ENCODE results near the gene SERPINE1. TPM values are rescaled to one million over a fixed set of nuclear protein-coding genes. Genes with fewer than 3 reads are reported as not detected.
"Not testable (repeated sequence)": the region's sequence is repeated elsewhere in the genome, so short reads cannot be mapped to it uniquely, and the experiment has no call there.

The SERPINE1 gene
- total RNA-seq, 4 donors from 2014 or later: 1.3 to 26.2 (median 5.5) TPM

DNA sequence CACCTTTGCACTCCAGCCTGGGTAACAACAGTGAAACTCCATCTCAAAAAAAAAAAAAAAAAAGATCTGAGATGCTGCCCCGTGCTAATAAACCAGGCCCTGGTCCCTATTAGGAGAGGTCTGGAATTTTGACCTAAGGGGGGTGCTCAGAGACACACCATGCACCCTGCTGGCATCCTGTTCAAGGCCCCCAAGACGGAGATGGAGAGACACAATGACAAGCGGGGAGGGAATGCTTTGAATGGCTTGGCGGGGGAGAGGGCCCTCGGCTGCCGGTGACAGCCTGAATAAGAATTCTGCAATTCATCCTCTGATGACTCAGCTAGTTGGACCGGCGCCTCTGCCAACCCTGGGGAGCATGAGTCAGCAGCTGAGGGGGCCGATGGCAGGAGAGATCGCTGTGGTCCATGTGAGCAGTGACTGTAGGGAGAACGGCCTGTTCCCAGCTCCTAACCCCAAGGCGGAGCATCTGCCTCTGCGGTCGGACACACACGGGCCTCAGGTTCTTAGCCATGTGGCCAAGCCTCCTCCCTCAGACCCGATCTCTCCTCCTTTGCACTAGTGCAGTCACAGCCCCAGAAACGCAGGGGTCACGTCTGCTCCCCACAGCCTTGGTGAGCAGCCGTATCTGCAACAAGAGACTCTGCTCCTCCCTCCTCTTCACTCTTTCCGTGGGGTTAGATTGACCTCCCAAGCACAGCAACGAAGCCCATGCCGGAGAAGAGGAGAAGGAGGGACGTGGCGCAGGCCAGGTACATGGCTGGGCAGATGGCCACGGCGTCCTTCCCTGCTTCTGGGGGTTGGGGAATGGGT lies 26.7 kb upstream of the SERPINE1 start:
- 41 to 61% methylated on average over 8 to 24 of the region's 26 CpGs for WGBS, 2 donors (ENCODE audit: low coverage in 1 of 2)
- no peak overlapping the region for H3K4me3 ChIP-seq
- H3K4me1 ChIP-seq: peaks cover 6 to 19% (median 12%) of the 10 kb centered on the region in 4 donors
- peak; percentile 85 for DNase-seq
- H3K9me3 ChIP-seq: no peaks in the 10 kb centered on the region
- in situ Hi-C loops (cut with MboI; ENCODE audit: low pct_ligation_motif_present in 1 of 4, low pct_unique_long_range_greater_than_20kb in 1 of 4, low sequenced_read_pairs in 3 of 4): loop anchor here in 1 of 4 donors (5.0 kb wide), 1 partner anchor 37 kb away; no protein-coding TSS in a partner anchor
- intact Hi-C loops (cut with DNase I; ENCODE audit: low total_unique reads): no loop called here
- peak overlapping the region; percentile 51 to 79 (median 71) for H3K27ac ChIP-seq
- no peaks in the 10 kb centered on the region for H3K36me3 ChIP-seq
- no peaks in the 10 kb centered on the region for H3K27me3 ChIP-seq
- TF ChIP-seq, protein P1, sequence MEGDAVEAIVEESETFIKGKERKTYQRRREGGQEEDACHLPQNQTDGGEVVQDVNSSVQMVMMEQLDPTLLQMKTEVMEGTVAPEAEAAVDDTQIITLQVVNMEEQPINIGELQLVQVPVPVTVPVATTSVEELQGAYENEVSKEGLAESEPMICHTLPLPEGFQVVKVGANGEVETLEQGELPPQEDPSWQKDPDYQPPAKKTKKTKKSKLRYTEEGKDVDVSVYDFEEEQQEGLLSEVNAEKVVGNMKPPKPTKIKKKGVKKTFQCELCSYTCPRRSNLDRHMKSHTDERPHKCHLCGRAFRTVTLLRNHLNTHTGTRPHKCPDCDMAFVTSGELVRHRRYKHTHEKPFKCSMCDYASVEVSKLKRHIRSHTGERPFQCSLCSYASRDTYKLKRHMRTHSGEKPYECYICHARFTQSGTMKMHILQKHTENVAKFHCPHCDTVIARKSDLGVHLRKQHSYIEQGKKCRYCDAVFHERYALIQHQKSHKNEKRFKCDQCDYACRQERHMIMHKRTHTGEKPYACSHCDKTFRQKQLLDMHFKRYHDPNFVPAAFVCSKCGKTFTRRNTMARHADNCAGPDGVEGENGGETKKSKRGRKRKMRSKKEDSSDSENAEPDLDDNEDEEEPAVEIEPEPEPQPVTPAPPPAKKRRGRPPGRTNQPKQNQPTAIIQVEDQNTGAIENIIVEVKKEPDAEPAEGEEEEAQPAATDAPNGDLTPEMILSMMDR (IDR thresholded peaks at IDR 0.05): no peak
- TF ChIP-seq POLR2AphosphoS5 (IDR thresholded peaks at IDR 0.05) (peak; percentile 31 to 79 (median 73)), EP300 (IDR thresholded peaks at IDR 0.05; ENCODE audit: low read depth) (peak; percentile 39), POLR2A (IDR thresholded peaks at IDR 0.05) (peak; percentile 10)

DNA sequence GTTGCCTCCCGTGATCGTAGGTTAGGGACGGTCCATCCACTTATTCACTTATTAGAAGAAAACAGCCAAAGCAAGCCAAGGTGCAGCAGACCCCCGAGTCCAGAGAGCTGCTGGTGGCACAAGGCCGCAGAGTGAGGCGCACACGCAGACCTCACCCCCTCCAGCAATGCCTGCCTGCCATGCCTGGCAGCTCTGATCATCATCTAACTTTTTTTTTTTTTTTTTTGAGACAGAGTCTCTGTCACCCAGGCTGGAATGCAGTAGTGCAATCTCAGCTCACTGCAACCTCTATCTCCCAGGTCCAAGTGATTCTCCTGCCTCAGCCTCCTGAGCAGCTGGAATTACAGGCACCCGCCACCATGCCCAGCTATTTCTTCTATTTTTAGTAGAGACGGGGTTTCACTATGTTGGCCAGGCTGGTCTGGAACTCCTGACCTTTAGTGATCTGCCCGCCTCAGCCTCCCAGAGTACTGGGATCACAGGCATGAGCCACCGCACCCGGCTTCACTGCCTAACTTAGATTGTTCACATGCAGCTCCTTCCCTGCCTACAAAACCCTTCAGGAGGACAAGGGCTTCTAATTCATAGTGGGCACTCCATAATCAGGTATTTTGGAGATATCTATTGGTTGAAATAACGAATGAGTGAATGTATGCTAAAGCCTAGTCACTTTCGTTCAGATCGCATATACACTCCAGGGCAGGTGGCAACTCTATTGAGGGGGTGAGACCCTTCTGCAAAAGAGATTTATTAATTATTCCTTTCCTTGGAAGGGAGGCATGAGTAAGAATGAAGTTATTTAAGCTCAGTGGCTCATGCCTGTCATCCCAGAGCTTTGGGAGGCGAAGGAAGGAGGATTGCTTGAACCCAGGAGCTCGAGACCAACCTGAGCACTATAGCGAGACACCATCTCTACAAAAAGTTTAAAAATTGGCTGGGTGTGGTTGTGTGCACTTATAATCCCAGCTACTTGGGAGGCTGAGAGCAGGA lies 25.8 kb upstream of the SERPINE1 start:
- Histone ChIP-seq H3K27ac (peak overlapping the region; percentile 51 to 79 (median 71)), H3K4me3 (no peak overlapping the region), H3K4me1 (peaks cover 6 to 19% (median 12%) of the 10 kb centered on the region in 4 donors), H3K9me3 (no peaks in the 10 kb centered on the region), H3K27me3 (no peaks in the 10 kb centered on the region), H3K36me3 (no peaks in the 10 kb centered on the region)
- whole genome bisulfite sequencing, 2 donors (ENCODE audit: low coverage in 1 of 2): 80 to 91% methylated on average over 4 to 18 of the region's 18 CpGs
- DNase-seq: no peak
- intact Hi-C loops (cut with DNase I; ENCODE audit: low total_unique reads): no loop called here
- TF ChIP-seq POLR2AphosphoS5 (IDR thresholded peaks at IDR 0.05) (no peak), EP300 (IDR thresholded peaks at IDR 0.05; ENCODE audit: low read depth) (no peak), POLR2A (IDR thresholded peaks at IDR 0.05) (no peak)
- TF ChIP-seq, protein P1 (IDR thresholded peaks at IDR 0.05): no peak
- in situ Hi-C loops (cut with MboI; ENCODE audit: low pct_ligation_motif_present in 1 of 4, low pct_unique_long_range_greater_than_20kb in 1 of 4, low sequenced_read_pairs in 3 of 4): no loop called here

DNA sequence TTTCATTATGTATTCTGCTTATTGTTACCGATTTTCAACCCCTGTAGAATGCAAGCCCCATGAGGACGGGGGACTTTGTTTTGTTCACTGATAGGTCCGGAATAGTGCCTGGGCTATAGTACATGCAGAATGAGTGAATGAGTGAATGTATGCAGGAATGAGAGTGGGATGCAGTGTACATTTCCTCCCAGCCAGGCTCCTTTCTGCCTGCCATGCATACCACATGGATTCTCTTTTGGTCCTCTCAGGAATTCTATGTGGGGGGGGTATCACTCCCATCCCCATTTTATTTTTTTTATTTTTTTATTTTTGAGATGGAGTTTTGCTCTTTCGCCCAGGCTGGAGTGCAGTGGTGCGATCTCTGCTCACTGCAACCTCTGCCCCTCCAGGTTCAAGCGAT lies 24.9 kb upstream of the SERPINE1 start:
- 86 to 98% methylated on average over 6 of the region's 6 CpGs for WGBS, 2 donors (ENCODE audit: low coverage in 1 of 2)
- no peaks in the 10 kb centered on the region for H3K36me3 ChIP-seq
- intact Hi-C loops (cut with DNase I; ENCODE audit: low total_unique reads) (no loop called here), in situ Hi-C loops (cut with MboI; ENCODE audit: low pct_ligation_motif_present in 1 of 4, low pct_unique_long_range_greater_than_20kb in 1 of 4, low sequenced_read_pairs in 3 of 4) (no loop called here)
- TF ChIP-seq POLR2A (IDR thresholded peaks at IDR 0.05) (no peak), POLR2AphosphoS5 (IDR thresholded peaks at IDR 0.05) (no peak), EP300 (IDR thresholded peaks at IDR 0.05; ENCODE audit: low read depth) (no peak)
- TF ChIP-seq, protein P1 (IDR thresholded peaks at IDR 0.05): no peak
- H3K27me3 ChIP-seq: no peaks in the 10 kb centered on the region
- no peaks in the 10 kb centered on the region for H3K9me3 ChIP-seq
- peaks cover 6 to 19% (median 12%) of the 10 kb centered on the region in 4 donors for H3K4me1 ChIP-seq
- no peak overlapping the region for H3K4me3 ChIP-seq
- no peak for DNase-seq
- no peak overlapping the region for H3K27ac ChIP-seq

DNA sequence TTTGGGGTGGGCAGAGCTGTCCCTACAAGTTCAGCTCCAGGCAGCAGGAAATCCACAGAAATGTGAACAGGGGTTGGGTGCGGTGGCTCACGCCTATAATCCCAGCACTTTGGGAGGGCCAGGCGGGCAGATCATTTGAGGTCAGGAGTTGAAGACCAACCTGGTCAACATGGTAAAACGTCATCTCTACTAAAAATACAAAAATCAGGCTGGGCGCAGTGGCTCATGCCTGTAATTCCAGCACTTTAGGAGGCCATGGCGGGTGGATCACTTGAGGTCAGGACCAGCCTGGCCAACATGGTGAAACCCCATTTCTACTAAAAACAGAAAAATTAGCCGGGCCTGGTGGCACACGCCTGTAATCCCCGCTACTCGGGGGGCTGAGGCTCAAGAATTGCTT lies 23.2 kb upstream of the SERPINE1 start:
- H3K4me1 ChIP-seq: peaks cover 6 to 23% (median 12%) of the 10 kb centered on the region in 4 donors
- H3K36me3 ChIP-seq; H3K27ac ChIP-seq; intact Hi-C loops (cut with DNase I; ENCODE audit: low total_unique reads); H3K9me3 ChIP-seq; H3K4me3 ChIP-seq; in situ Hi-C loops (cut with MboI; ENCODE audit: low pct_ligation_motif_present in 1 of 4, low pct_unique_long_range_greater_than_20kb in 1 of 4, low sequenced_read_pairs in 3 of 4); DNase-seq; H3K27me3 ChIP-seq: not testable (repeated sequence)
- 73 to 86% methylated on average over 4 to 10 of the region's 10 CpGs for WGBS, 2 donors (ENCODE audit: low coverage in 1 of 2)

All from transverse colon (tissue), 4 donors.